Measurements from ENCODE around the gene SMAP2.

The SMAP2 gene

GRCh38 chr1:40391688-40392145 is 18.2 kb downstream of the SMAP2 start:
- DNase-seq: no peak

GRCh38 chr1:40392221-40392620 is 18.7 kb downstream of the SMAP2 start:
- DNase-seq: no peak

GRCh38 chr1:40393173-40393572 is 19.6 kb downstream of the SMAP2 start:
- DNase-seq: no peak

GRCh38 chr1:40394491-40395172 is 21.1 kb downstream of the SMAP2 start:
- no peak for DNase-seq

- DNase-seq: no peak
These were observed 22.0 kb downstream of the SMAP2 start for GRCh38 chr1:40395190-40396175.

GRCh38 chr1:40396420-40396819 is 22.9 kb downstream of the SMAP2 start:
- DNase-seq: no peak

- no peak for DNase-seq
These were observed 23.7 kb downstream of the SMAP2 start for GRCh38 chr1:40397258-40397657.

- DNase-seq: no peak
These were observed 26.6 kb downstream of the SMAP2 start for GRCh38 chr1:40399984-40400704.

GRCh38 chr1:40401473-40402201 is 28.1 kb downstream of the SMAP2 start:
- DNase-seq: no peak

- peak in 1 of 2 experiments; percentile 10 for DNase-seq
These were observed 31.3 kb downstream of the SMAP2 start for GRCh38 chr1:40404670-40405462.

GRCh38 chr1:40405812-40406211 is 32.3 kb downstream of the SMAP2 start:
- no peak for DNase-seq

- no peak for DNase-seq
These were observed 33.9 kb downstream of the SMAP2 start for GRCh38 chr1:40407453-40407852.

GRCh38 chr1:40409467-40409866 is 35.9 kb downstream of the SMAP2 start:
- no peak for DNase-seq

GRCh38 chr1:40411294-40411693 is 37.8 kb downstream of the SMAP2 start:
- DNase-seq: no peak

- no peak for DNase-seq
These were observed 38.3 kb downstream of the SMAP2 start for GRCh38 chr1:40411843-40412242.

GRCh38 chr1:40413527-40414252 is 40.2 kb downstream of the SMAP2 start:
- DNase-seq: no peak

- no peak for DNase-seq
These were observed 40.8 kb downstream of the SMAP2 start for GRCh38 chr1:40414331-40414730.

GRCh38 chr1:40416709-40417108 is 43.2 kb downstream of the SMAP2 start:
- no peak for DNase-seq

GRCh38 chr1:40421431-40422384 is 48.2 kb downstream of the SMAP2 start:
- no peak for DNase-seq

All from NCI-H187 (cell line).